Endodermal cell (in vitro differentiated cells): ENCODE measurements around the gene ATRX. TPM values are rescaled to one million over a fixed set of nuclear protein-coding genes. Genes with fewer than 3 reads are reported as not detected.

ENCODE experiments used
- DNase-seq: peaks from one replicate; pipeline ENCODE4 v3.0.0-alpha.2; 2017
- H3K27ac ChIP-seq: 2 replicates; pipeline ENCODE4 v1.5.1; 2013; ENCODE audit warnings: mild to moderate bottlenecking, low read depth, low read length, moderate library complexity
- H3K27me3 ChIP-seq: 2 replicates; pipeline ENCODE4 v1.6.1; 2013; ENCODE audit warnings: mild to moderate bottlenecking, low read length, moderate library complexity; ENCODE audit not compliant: insufficient read depth, control insufficient read depth, poor library complexity, severe bottlenecking
- H3K36me3 ChIP-seq: 2 replicates; pipeline ENCODE4 v1.7.0; 2013; ENCODE audit warnings: mild to moderate bottlenecking, low read length, moderate library complexity; ENCODE audit not compliant: control insufficient read depth, insufficient read depth
- H3K4me1 ChIP-seq: one replicate; pipeline ENCODE4 v1.7.0; 2013; ENCODE audit warnings: low read length; ENCODE audit not compliant: control insufficient read depth, insufficient read depth
- H3K4me3 ChIP-seq: 2 replicates; pipeline ENCODE4 v1.5.1; 2013; ENCODE audit warnings: mild to moderate bottlenecking, low read length, moderate library complexity
- H3K9ac ChIP-seq: 2 replicates; pipeline ENCODE4 v1.6.1; 2013; ENCODE audit warnings: mild to moderate bottlenecking, low read length, moderate library complexity; ENCODE audit not compliant: poor library complexity, severe bottlenecking; ENCODE audit errors: extremely low read depth
- H3K9me3 ChIP-seq: 2 replicates; pipeline ENCODE4 v1.6.1; 2013; ENCODE audit warnings: mild to moderate bottlenecking, low read length, moderate library complexity; ENCODE audit not compliant: control insufficient read depth
- H3K27ac Mint-ChIP-seq: 2 replicates; pipeline ENCODE4 v1.8.0; 2020; ENCODE audit warnings: mixed read lengths
- H3K27me3 Mint-ChIP-seq: 2 replicates; pipeline ENCODE4 v1.8.0; 2021; ENCODE audit warnings: mild to moderate bottlenecking, mixed read lengths; ENCODE audit not compliant: insufficient read depth
- H3K36me3 Mint-ChIP-seq: 2 replicates; pipeline ENCODE4 v1.8.0; 2020; ENCODE audit warnings: low read depth, mixed read lengths
- H3K4me1 Mint-ChIP-seq: 2 replicates; pipeline ENCODE4 v1.8.0; 2020; ENCODE audit warnings: mixed read lengths
- H3K4me3 Mint-ChIP-seq: 2 replicates; pipeline ENCODE4 v1.8.0; 2020; ENCODE audit warnings: mild to moderate bottlenecking, moderate library complexity, mixed read lengths
- H3K9me3 Mint-ChIP-seq: 2 replicates; pipeline ENCODE4 v1.8.0; 2020; ENCODE audit warnings: mild to moderate bottlenecking, mixed read lengths
- WGBS, 2 experiments: methylation state at CpG; one replicate each; pipeline versions ENCODE4 v1.1.5 to v1.1.7; 2013; ENCODE audit warnings: missing lambda C conversion rate in 2 of 2, mixed read lengths in 1 of 2; ENCODE audit not compliant: insufficient coverage in 1 of 2, insufficient read length in 1 of 2; 5-methylcytosine and 5-hydroxymethylcytosine counted together
- total RNA-seq, 2 donors: library from RNA; stranded (reverse); fragmentation: NEBNext Ultra II Directional in 1 of 2; extraction: Animal tissue kit (Norgen Biotek cat#: 25700) in 1 of 2; gene quantifications; 2 replicates in 1 of 2; 3 replicates in 1 of 2; pipeline ENCODE4 v1.2.1, GENCODE V29; 2021
- TF ChIP-seq, protein P1 (sequence below): fragments of 200-600 bp; sonication (generic); conservative IDR thresholded peaks from 2 replicates; pipeline ENCODE4 v1.5.0; 2021; ENCODE audit warnings: antibody characterized with exemption, mild to moderate bottlenecking

ATRX gene
- total RNA-seq, 2 donors from 2014 or later, result 120 to 137 TPM

- Mint-ChIP-seq H3K36me3 (peaks cover 14% of the 10 kb centered on the region), H3K9me3 (peaks cover 82% of the 10 kb centered on the region)
- TF ChIP-seq, protein P1, sequence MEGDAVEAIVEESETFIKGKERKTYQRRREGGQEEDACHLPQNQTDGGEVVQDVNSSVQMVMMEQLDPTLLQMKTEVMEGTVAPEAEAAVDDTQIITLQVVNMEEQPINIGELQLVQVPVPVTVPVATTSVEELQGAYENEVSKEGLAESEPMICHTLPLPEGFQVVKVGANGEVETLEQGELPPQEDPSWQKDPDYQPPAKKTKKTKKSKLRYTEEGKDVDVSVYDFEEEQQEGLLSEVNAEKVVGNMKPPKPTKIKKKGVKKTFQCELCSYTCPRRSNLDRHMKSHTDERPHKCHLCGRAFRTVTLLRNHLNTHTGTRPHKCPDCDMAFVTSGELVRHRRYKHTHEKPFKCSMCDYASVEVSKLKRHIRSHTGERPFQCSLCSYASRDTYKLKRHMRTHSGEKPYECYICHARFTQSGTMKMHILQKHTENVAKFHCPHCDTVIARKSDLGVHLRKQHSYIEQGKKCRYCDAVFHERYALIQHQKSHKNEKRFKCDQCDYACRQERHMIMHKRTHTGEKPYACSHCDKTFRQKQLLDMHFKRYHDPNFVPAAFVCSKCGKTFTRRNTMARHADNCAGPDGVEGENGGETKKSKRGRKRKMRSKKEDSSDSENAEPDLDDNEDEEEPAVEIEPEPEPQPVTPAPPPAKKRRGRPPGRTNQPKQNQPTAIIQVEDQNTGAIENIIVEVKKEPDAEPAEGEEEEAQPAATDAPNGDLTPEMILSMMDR, result no peak
Observed at GRCh38 chrX:77723681-77724080, 62.3 kb downstream of the ATRX start.

DNA sequence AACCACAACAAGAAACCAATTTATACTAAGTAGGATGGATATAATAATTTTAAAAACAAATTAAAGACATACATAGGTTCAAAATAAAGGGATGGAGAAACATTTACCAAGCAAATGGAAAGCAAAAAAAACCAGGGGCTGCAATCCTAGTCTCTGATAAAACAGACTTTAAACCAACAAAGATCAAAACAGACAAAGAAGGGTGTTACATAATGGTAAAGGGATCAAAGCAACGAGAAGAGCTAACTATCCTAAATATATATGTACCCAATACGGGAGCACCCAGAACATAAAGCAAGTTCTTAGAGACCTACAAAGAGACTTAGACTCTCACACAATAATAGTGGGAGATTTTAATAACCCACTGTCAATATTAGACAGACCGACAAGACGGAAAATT, 66.6 kb downstream of the ATRX start:
- WGBS, 2 experiments, result 100% methylated on average over 2 of the region's 4 CpGs; no CpG with 5 or more reads in 1 of the 2 experiments
- no peak overlapping the region for H3K4me3 ChIP-seq
- Mint-ChIP-seq H3K36me3 (peaks cover 19% of the 10 kb centered on the region), H3K27me3 (no peaks in the 10 kb centered on the region), H3K9me3 (peaks cover 72% of the 10 kb centered on the region), H3K4me1 (peaks cover 10% of the 10 kb centered on the region), H3K4me3 (no peak overlapping the region), H3K27ac (no peak overlapping the region)
- TF ChIP-seq, protein P1, result no peak
- H3K9ac ChIP-seq, result no peak overlapping the region
- no peaks in the 10 kb centered on the region for H3K27me3 ChIP-seq
- peaks cover 21% of the 10 kb centered on the region for H3K36me3 ChIP-seq
- no peaks in the 10 kb centered on the region for H3K4me1 ChIP-seq
- H3K27ac ChIP-seq, result no peak overlapping the region
- H3K9me3 ChIP-seq, result no peaks in the 10 kb centered on the region
- no peak for DNase-seq

More at GRCh38 chrX:77723681-77724080, 62.3 kb downstream of the ATRX start:
- no peaks in the 10 kb centered on the region for H3K36me3 ChIP-seq
- WGBS, 2 experiments, result 90 to 95% methylated on average over 2 to 4 of the region's 4 CpGs
- no peak overlapping the region for H3K27ac ChIP-seq
- H3K9ac ChIP-seq, result no peak overlapping the region
- Mint-ChIP-seq H3K27ac (no peak overlapping the region), H3K27me3 (no peaks in the 10 kb centered on the region), H3K4me1 (peaks cover 10% of the 10 kb centered on the region), H3K4me3 (no peak overlapping the region)
- H3K4me3 ChIP-seq, result no peak overlapping the region
- no peak for DNase-seq
- H3K9me3 ChIP-seq, result no peaks in the 10 kb centered on the region
- H3K27me3 ChIP-seq, result no peaks in the 10 kb centered on the region
- H3K4me1 ChIP-seq, result no peaks in the 10 kb centered on the region

DNA sequence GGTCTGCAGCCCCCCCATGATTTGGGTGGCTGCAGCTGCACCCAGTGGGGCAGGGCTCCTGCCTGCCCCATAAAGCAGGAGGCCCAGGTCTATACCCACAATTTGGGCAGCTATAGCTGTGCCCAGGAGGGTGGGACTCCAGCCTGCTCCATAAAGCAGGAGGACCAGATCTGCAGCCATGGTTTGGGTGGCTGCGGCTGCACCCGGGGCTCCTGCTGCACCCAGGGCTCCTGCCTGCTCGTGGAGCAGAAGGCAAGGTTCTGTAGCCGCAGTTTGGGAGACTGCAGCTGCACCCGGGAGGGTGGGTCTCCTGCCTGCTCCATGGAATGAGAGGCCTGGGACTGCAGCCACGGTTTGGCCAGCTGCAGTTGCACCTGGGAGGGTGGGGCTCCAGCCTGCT, 81.1 kb downstream of the ATRX start:
- H3K9me3 ChIP-seq, result no peaks in the 10 kb centered on the region
- Mint-ChIP-seq H3K36me3 (peaks cover 8% of the 10 kb centered on the region), H3K9me3 (peaks cover 39% of the 10 kb centered on the region), H3K27ac (no peak overlapping the region), H3K4me3 (no peak overlapping the region), H3K27me3 (no peaks in the 10 kb centered on the region), H3K4me1 (no peaks in the 10 kb centered on the region)
- 92% methylated on average over 6 of the region's 6 CpGs; no CpG with 5 or more reads in 1 of the 2 experiments for WGBS, 2 experiments
- no peaks in the 10 kb centered on the region for H3K27me3 ChIP-seq
- no peak overlapping the region for H3K27ac ChIP-seq
- no peak for DNase-seq
- no peak overlapping the region for H3K9ac ChIP-seq
- no peak overlapping the region for H3K4me3 ChIP-seq
- no peaks in the 10 kb centered on the region for H3K4me1 ChIP-seq
- TF ChIP-seq, protein P1, result no peak
- H3K36me3 ChIP-seq, result peaks cover 20% of the 10 kb centered on the region
